ENCODE data around the gene H3-3A.
A peak's percentile ranks its signal among the peaks of the same experiment; 100 is the strongest.

DNA sequence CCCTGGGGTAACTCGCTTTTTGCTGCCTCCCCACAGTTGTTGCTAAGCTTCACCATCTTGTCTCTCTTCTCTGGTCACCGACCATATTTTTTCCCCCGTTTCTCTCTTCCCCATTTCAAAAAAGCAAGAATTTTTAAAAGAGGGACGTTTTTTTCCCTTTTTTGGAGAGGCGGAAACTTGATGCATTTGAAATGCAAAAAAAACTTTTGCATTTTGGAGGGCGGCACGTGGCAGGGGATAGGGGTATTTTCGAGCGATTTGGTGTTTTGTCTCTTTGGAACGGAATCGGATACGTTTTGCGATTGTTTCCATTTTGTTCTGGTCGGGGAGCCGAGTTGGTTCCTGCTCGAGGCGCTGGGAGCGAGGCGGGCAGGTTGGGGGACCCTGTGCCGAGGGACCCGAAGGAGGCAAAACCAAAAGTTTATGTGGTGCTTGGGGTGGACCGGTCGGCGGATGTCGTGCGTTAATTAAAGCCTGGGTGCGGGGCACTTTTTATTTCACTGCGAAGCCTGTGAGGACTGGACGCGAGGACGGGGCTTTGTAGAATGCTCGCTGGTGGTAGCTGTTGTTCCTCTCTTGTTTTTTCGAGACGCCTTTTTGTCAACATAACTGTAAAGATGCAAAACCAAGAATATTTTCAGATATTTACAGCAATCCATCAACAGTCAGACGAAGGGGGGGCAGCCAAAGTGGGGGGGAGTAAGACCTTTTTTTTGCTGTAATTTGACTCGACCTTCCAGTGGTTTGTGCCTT, 884 bp downstream of the H3-3A start:
- TF ChIP-seq, protein P1, sequence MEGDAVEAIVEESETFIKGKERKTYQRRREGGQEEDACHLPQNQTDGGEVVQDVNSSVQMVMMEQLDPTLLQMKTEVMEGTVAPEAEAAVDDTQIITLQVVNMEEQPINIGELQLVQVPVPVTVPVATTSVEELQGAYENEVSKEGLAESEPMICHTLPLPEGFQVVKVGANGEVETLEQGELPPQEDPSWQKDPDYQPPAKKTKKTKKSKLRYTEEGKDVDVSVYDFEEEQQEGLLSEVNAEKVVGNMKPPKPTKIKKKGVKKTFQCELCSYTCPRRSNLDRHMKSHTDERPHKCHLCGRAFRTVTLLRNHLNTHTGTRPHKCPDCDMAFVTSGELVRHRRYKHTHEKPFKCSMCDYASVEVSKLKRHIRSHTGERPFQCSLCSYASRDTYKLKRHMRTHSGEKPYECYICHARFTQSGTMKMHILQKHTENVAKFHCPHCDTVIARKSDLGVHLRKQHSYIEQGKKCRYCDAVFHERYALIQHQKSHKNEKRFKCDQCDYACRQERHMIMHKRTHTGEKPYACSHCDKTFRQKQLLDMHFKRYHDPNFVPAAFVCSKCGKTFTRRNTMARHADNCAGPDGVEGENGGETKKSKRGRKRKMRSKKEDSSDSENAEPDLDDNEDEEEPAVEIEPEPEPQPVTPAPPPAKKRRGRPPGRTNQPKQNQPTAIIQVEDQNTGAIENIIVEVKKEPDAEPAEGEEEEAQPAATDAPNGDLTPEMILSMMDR (IDR thresholded peaks at IDR 0.05): no peak
- peak in 1 of 4 donors; percentile 19 for TF ChIP-seq POLR2A (IDR thresholded peaks at IDR 0.05)
